Measurements from ENCODE around the gene MYO5B.

The MYO5B gene

GRCh38 chr18:49875155-49875554, 319.8 kb downstream of the MYO5B start:
- no peak for DNase-seq

GRCh38 chr18:49874238-49874637, 320.7 kb downstream of the MYO5B start:
- no peak for DNase-seq

- no peak for DNase-seq
Measured at GRCh38 chr18:49869354-49869753, 325.6 kb downstream of the MYO5B start.

GRCh38 chr18:49866680-49867079, 328.3 kb downstream of the MYO5B start:
- DNase-seq: no peak

GRCh38 chr18:49865401-49865800, 329.5 kb downstream of the MYO5B start:
- DNase-seq: peak in 1 of 2 experiments; percentile 7

- no peak for DNase-seq
Measured at GRCh38 chr18:49863769-49864621, 331.0 kb downstream of the MYO5B start.

- peak; percentile 17 to 73 for DNase-seq
Measured at GRCh38 chr18:49862656-49863385, 332.1 kb downstream of the MYO5B start.

- no peak for DNase-seq
Measured at GRCh38 chr18:49861659-49862058, 333.3 kb downstream of the MYO5B start.

GRCh38 chr18:49859725-49860124, 335.2 kb downstream of the MYO5B start:
- no peak for DNase-seq

- no peak for DNase-seq
Measured at GRCh38 chr18:49859021-49859359, 336.0 kb downstream of the MYO5B start.

GRCh38 chr18:49858309-49859020, 336.5 kb downstream of the MYO5B start:
- peak in 1 of 2 experiments; percentile 70 for DNase-seq

GRCh38 chr18:49857708-49858107, 337.2 kb downstream of the MYO5B start:
- no peak for DNase-seq

- peak in 1 of 2 experiments; percentile 22 for DNase-seq
Measured at GRCh38 chr18:49856496-49856895, 338.5 kb downstream of the MYO5B start.

- DNase-seq: no peak
Measured at GRCh38 chr18:49855711-49856415, 339.1 kb downstream of the MYO5B start.

GRCh38 chr18:49854681-49855080, 340.3 kb downstream of the MYO5B start:
- DNase-seq: no peak

GRCh38 chr18:49853436-49853835, 341.5 kb downstream of the MYO5B start:
- no peak for DNase-seq

- no peak for DNase-seq
Measured at GRCh38 chr18:49853011-49853410, 341.9 kb downstream of the MYO5B start.

GRCh38 chr18:49851624-49852023, 343.3 kb downstream of the MYO5B start:
- DNase-seq: no peak

GRCh38 chr18:49850636-49851035, 344.3 kb downstream of the MYO5B start:
- no peak for DNase-seq

GRCh38 chr18:49849331-49850217, 345.4 kb downstream of the MYO5B start:
- DNase-seq: peak in 1 of 2 experiments; percentile 55

GRCh38 chr18:49848115-49848514, 346.8 kb downstream of the MYO5B start:
- no peak for DNase-seq

GRCh38 chr18:49847524-49847923, 347.4 kb downstream of the MYO5B start:
- DNase-seq: no peak
